Measurements from ENCODE around the gene SACM1L. TPM values are rescaled to one million over a fixed set of nuclear protein-coding genes. Genes with fewer than 3 reads are reported as not detected.

SACM1L gene
- total RNA-seq, 4 donors from 2014 or later: 33.2 to 37.4 (median 36.2) TPM

- Histone ChIP-seq H3K4me3 (peak overlapping the region; percentile 65 to 82 (median 82)), H3K27me3 (no peaks in the 10 kb centered on the region), H3K36me3 (peaks cover 0 to 5% (median 0%) of the 10 kb centered on the region in 4 donors), H3K4me1 (peaks cover 40 to 49% (median 45%) of the 10 kb centered on the region in 4 donors), H3K27ac (replicated peaks in 1 of 4) (peak overlapping the region; percentile 85 to 95 (median 92)), H3K9me3 (no peaks in the 10 kb centered on the region)
- 1% methylated on average over 35 of the region's 35 CpGs for WGBS
- no peak for DNase-seq (ENCODE audit: extremely low spot score)
- no peak for TF ChIP-seq POLR2A (IDR thresholded peaks at IDR 0.05; ENCODE audit: low read depth)
- intact Hi-C loops (cut with DNase I): no loop called here
Observed at GRCh38 chr3:45688194-45688881, 858 bp upstream of the SACM1L start.

- H3K36me3 ChIP-seq: peaks cover 0 to 5% (median 0%) of the 10 kb centered on the region in 4 donors
- no peaks in the 10 kb centered on the region for H3K9me3 ChIP-seq
- H3K4me1 ChIP-seq: peaks cover 51 to 63% (median 59%) of the 10 kb centered on the region in 4 donors
- WGBS: 2% methylated on average over 8 of the region's 8 CpGs
- TF ChIP-seq POLR2A (IDR thresholded peaks at IDR 0.05; ENCODE audit: low read depth) (no peak), CTCF (IDR thresholded peaks at IDR 0.05) (no peak), EP300 (IDR thresholded peaks at IDR 0.05) (no peak), POLR2AphosphoS5 (IDR thresholded peaks at IDR 0.05) (no peak)
- H3K27me3 ChIP-seq: no peaks in the 10 kb centered on the region
- intact Hi-C loops (cut with DNase I): no loop called here
- H3K27ac ChIP-seq (replicated peaks in 1 of 4): peak overlapping the region; percentile 85 to 95 (median 92)
- peak overlapping the region; percentile 65 to 82 (median 82) for H3K4me3 ChIP-seq
- DNase-seq (ENCODE audit: extremely low spot score): no peak
Observed at GRCh38 chr3:45689787-45690145, 570 bp downstream of the SACM1L start.

- WGBS: 19% methylated on average over 4 of the region's 4 CpGs
- intact Hi-C loops (cut with DNase I): no loop called here
- no peaks in the 10 kb centered on the region for H3K9me3 ChIP-seq
- no peak for DNase-seq (ENCODE audit: extremely low spot score)
- peak overlapping the region; percentile 65 to 82 (median 82) for H3K4me3 ChIP-seq
- no peaks in the 10 kb centered on the region for H3K27me3 ChIP-seq
- H3K36me3 ChIP-seq: peaks cover 0 to 5% (median 0%) of the 10 kb centered on the region in 4 donors
- no peak for TF ChIP-seq CTCF (IDR thresholded peaks at IDR 0.05)
- no peak for TF ChIP-seq POLR2A (IDR thresholded peaks at IDR 0.05; ENCODE audit: low read depth)
- no peak for TF ChIP-seq POLR2AphosphoS5 (IDR thresholded peaks at IDR 0.05)
- no peak for TF ChIP-seq EP300 (IDR thresholded peaks at IDR 0.05)
- peaks cover 46 to 70% (median 65%) of the 10 kb centered on the region in 4 donors for H3K4me1 ChIP-seq
- peak overlapping the region; percentile 85 to 95 (median 92) for H3K27ac ChIP-seq (replicated peaks in 1 of 4)
Observed at GRCh38 chr3:45690336-45691035, 1.3 kb downstream of the SACM1L start.

GRCh38 chr3:45691842-45692241 lies 2.6 kb downstream of the SACM1L start:
- no peak overlapping the region for H3K27ac ChIP-seq (replicated peaks in 1 of 4)
- TF ChIP-seq EP300 (IDR thresholded peaks at IDR 0.05) (no peak), POLR2AphosphoS5 (IDR thresholded peaks at IDR 0.05) (no peak), POLR2A (IDR thresholded peaks at IDR 0.05; ENCODE audit: low read depth) (no peak), CTCF (IDR thresholded peaks at IDR 0.05) (no peak)

GRCh38 chr3:45692866-45693265 lies 3.7 kb downstream of the SACM1L start:
- Histone ChIP-seq H3K27me3 (no peaks in the 10 kb centered on the region), H3K4me1 (peaks cover 46 to 65% (median 65%) of the 10 kb centered on the region in 4 donors), H3K4me3 (no peak overlapping the region), H3K27ac (replicated peaks in 1 of 4) (no peak overlapping the region), H3K9me3 (no peaks in the 10 kb centered on the region), H3K36me3 (peaks cover 0 to 5% (median 0%) of the 10 kb centered on the region in 4 donors)
- TF ChIP-seq POLR2AphosphoS5 (IDR thresholded peaks at IDR 0.05) (no peak), EP300 (IDR thresholded peaks at IDR 0.05) (no peak)
- no peak for DNase-seq (ENCODE audit: extremely low spot score)
- intact Hi-C loops (cut with DNase I): no loop called here
- 96% methylated on average over 3 of the region's 3 CpGs for WGBS

More at GRCh38 chr3:45691842-45692241, 2.6 kb downstream of the SACM1L start:
- intact Hi-C loops (cut with DNase I): no loop called here
- WGBS: 91% methylated on average over 2 of the region's 2 CpGs
- peaks cover 0 to 5% (median 0%) of the 10 kb centered on the region in 4 donors for H3K36me3 ChIP-seq
- no peak overlapping the region for H3K4me3 ChIP-seq
- H3K4me1 ChIP-seq: peaks cover 46 to 70% (median 65%) of the 10 kb centered on the region in 4 donors
- H3K27me3 ChIP-seq: no peaks in the 10 kb centered on the region
- DNase-seq (ENCODE audit: extremely low spot score): no peak
- no peaks in the 10 kb centered on the region for H3K9me3 ChIP-seq
